ENCODE data around the gene LGR6. TPM values are rescaled to one million over a fixed set of nuclear protein-coding genes. Genes with fewer than 3 reads are reported as not detected.
A peak's percentile ranks its signal among the peaks of the same experiment; 100 is the strongest.

LGR6 gene
- total RNA-seq, 2 experiments from 2014 or later: 0.08 TPM; not detected in 1

GRCh38 chr1:202152399-202152798 is 41.2 kb upstream of the LGR6 start:
- H3K4me3 Mint-ChIP-seq: no peak overlapping the region
- no peaks in the 10 kb centered on the region for H3K27me3 Mint-ChIP-seq
- ChIA-PET CTCF (no interaction called here), POLR2A (interaction anchor here (2.2 to 2.4 kb wide), 2 partner anchors 9 to 13 kb away, joined by 7 to 18 read pairs; partner anchors contain the start of gene PTPN7)
- no peak for DNase-seq
- H3K4me1 Mint-ChIP-seq: peaks cover 48% of the 10 kb centered on the region
- H3K36me3 Mint-ChIP-seq (ENCODE audit: low read depth): peaks cover 82% of the 10 kb centered on the region
- H3K9me3 Mint-ChIP-seq: no peaks in the 10 kb centered on the region
- no peak overlapping the region for H3K27ac Mint-ChIP-seq

GRCh38 chr1:202153284-202153683 is 40.3 kb upstream of the LGR6 start:
- POLR2A ChIA-PET: interaction anchor here (2.2 to 4.0 kb wide), 3 partner anchors 8 to 12 kb away, joined by 7 to 68 read pairs (median 18); partner anchors contain the start of genes ARL8A and PTPN7
- Mint-ChIP-seq H3K27ac (peak overlapping the region; percentile 14), H3K4me3 (no peak overlapping the region), H3K36me3 (ENCODE audit: low read depth) (peaks cover 85% of the 10 kb centered on the region), H3K27me3 (no peaks in the 10 kb centered on the region), H3K4me1 (peaks cover 53% of the 10 kb centered on the region), H3K9me3 (no peaks in the 10 kb centered on the region)
- no peak for DNase-seq
- CTCF ChIA-PET: interaction anchor here (2.5 to 3.0 kb wide), 2 partner anchors 17 to 32 kb away, joined by 10 to 18 read pairs; no protein-coding TSS in a partner anchor

GRCh38 chr1:202154148-202154765 is 39.3 kb upstream of the LGR6 start:
- peaks cover 86% of the 10 kb centered on the region for H3K36me3 Mint-ChIP-seq (ENCODE audit: low read depth)
- ChIA-PET POLR2A (interaction anchor here (0.7 to 4.0 kb wide), 4 partner anchors 8 to 12 kb away, joined by 4 to 68 read pairs (median 6); partner anchors contain the start of gene ARL8A), CTCF (interaction anchor here (0.6 to 3.0 kb wide), 20 partner anchors 8 to 188 kb away, joined by 3 to 26 read pairs (median 6); partner anchors contain the start of genes ARL8A, LGR6 and UBE2T)
- DNase-seq: no peak
- no peak overlapping the region for H3K4me3 Mint-ChIP-seq
- H3K9me3 Mint-ChIP-seq: no peaks in the 10 kb centered on the region
- H3K27me3 Mint-ChIP-seq: no peaks in the 10 kb centered on the region
- peak overlapping the region; percentile 63 for H3K27ac Mint-ChIP-seq
- H3K4me1 Mint-ChIP-seq: peaks cover 59% of the 10 kb centered on the region

GRCh38 chr1:202154766-202155477 is 38.7 kb upstream of the LGR6 start:
- Mint-ChIP-seq H3K27me3 (no peaks in the 10 kb centered on the region), H3K4me3 (no peak overlapping the region), H3K27ac (peak overlapping the region; percentile 63), H3K36me3 (ENCODE audit: low read depth) (peaks cover 89% of the 10 kb centered on the region), H3K4me1 (peaks cover 61% of the 10 kb centered on the region), H3K9me3 (no peaks in the 10 kb centered on the region)
- POLR2A ChIA-PET: interaction anchor here (0.7 to 4.0 kb wide), 5 partner anchors 8 to 25 kb away, joined by 3 to 68 read pairs (median 4); partner anchors contain the start of gene ARL8A
- CTCF ChIA-PET: interaction anchor here (0.6 to 3.0 kb wide), 21 partner anchors 9 to 213 kb away, joined by 3 to 26 read pairs (median 6); partner anchors contain the start of genes ARL8A, LGR6 and UBE2T
- peak; percentile 62 for DNase-seq

- H3K4me1 Mint-ChIP-seq: peaks cover 61% of the 10 kb centered on the region
- no peak for DNase-seq
- ChIA-PET CTCF (interaction anchor here (1.1 to 3.0 kb wide), 17 partner anchors 9 to 186 kb away, joined by 3 to 26 read pairs (median 8); partner anchors contain the start of genes ARL8A, LGR6 and UBE2T), POLR2A (interaction anchor here (1.2 to 4.0 kb wide), 5 partner anchors 7 to 186 kb away, joined by 3 to 68 read pairs (median 4); partner anchors contain the start of genes ARL8A and UBE2T)
- H3K9me3 Mint-ChIP-seq: no peaks in the 10 kb centered on the region
- H3K27ac Mint-ChIP-seq: peak overlapping the region; percentile 18
- H3K36me3 Mint-ChIP-seq (ENCODE audit: low read depth): peaks cover 89% of the 10 kb centered on the region
- no peak overlapping the region for H3K4me3 Mint-ChIP-seq
- no peaks in the 10 kb centered on the region for H3K27me3 Mint-ChIP-seq
These were observed 38.0 kb upstream of the LGR6 start for GRCh38 chr1:202155478-202156021.

- Mint-ChIP-seq H3K36me3 (ENCODE audit: low read depth) (peaks cover 83% of the 10 kb centered on the region), H3K4me1 (peaks cover 63% of the 10 kb centered on the region), H3K4me3 (peak overlapping the region; percentile 41), H3K27me3 (no peaks in the 10 kb centered on the region), H3K9me3 (no peaks in the 10 kb centered on the region), H3K27ac (peak overlapping the region; percentile 10)
- ChIA-PET POLR2A (interaction anchor here (0.9 to 4.0 kb wide), 3 partner anchors 10 to 185 kb away, joined by 3 to 68 read pairs (median 4); partner anchors contain the start of genes ARL8A and UBE2T), CTCF (interaction anchor here (1.3 kb wide), 1 partner anchor 33 kb away, joined by 3 read pairs; no protein-coding TSS in a partner anchor)
- no peak for DNase-seq
These were observed 37.0 kb upstream of the LGR6 start for GRCh38 chr1:202156590-202156989.

- Mint-ChIP-seq H3K4me3 (peak overlapping the region; percentile 98), H3K27ac (peak overlapping the region; percentile 59), H3K9me3 (no peaks in the 10 kb centered on the region), H3K27me3 (no peaks in the 10 kb centered on the region), H3K4me1 (peaks cover 76% of the 10 kb centered on the region), H3K36me3 (ENCODE audit: low read depth) (peaks cover 70% of the 10 kb centered on the region)
- no peak for DNase-seq
- ChIA-PET CTCF (interaction anchor here (0.8 kb wide), 1 partner anchor 35 kb away, joined by 3 read pairs; no protein-coding TSS in a partner anchor), POLR2A (interaction anchor here (1.0 kb wide), 1 partner anchor 14 kb away, joined by 4 read pairs; the partner anchor contains the start of gene ARL8A)
These were observed 35.7 kb upstream of the LGR6 start for GRCh38 chr1:202157945-202158344.

- peak overlapping the region; percentile 98 for H3K4me3 Mint-ChIP-seq
- H3K9me3 Mint-ChIP-seq: no peaks in the 10 kb centered on the region
- peaks cover 61% of the 10 kb centered on the region for H3K36me3 Mint-ChIP-seq (ENCODE audit: low read depth)
- H3K27ac Mint-ChIP-seq: peak overlapping the region; percentile 99
- POLR2A ChIA-PET: interaction anchor here (4.3 to 8.3 kb wide), 2 partner anchors 13 to 183 kb away, joined by 31 to 174 read pairs; partner anchors contain the start of genes ARL8A and UBE2T
- H3K4me1 Mint-ChIP-seq: peaks cover 82% of the 10 kb centered on the region
- no peaks in the 10 kb centered on the region for H3K27me3 Mint-ChIP-seq
- peak; percentile 58 for DNase-seq
- CTCF ChIA-PET: interaction anchor here (0.7 to 1.7 kb wide), 5 partner anchors 11 to 1318 kb away, joined by 3 to 8 read pairs (median 4); no protein-coding TSS in a partner anchor
These were observed 34.6 kb upstream of the LGR6 start for GRCh38 chr1:202158810-202159533.

- Mint-ChIP-seq H3K4me1 (peaks cover 86% of the 10 kb centered on the region), H3K9me3 (no peaks in the 10 kb centered on the region), H3K4me3 (peak overlapping the region; percentile 98), H3K27ac (peak overlapping the region; percentile 99), H3K27me3 (no peaks in the 10 kb centered on the region), H3K36me3 (ENCODE audit: low read depth) (peaks cover 55% of the 10 kb centered on the region)
- DNase-seq: peak; percentile 76
- CTCF ChIA-PET: interaction anchor here (0.8 to 1.7 kb wide), 14 partner anchors 10 to 159 kb away, joined by 3 to 8 read pairs (median 4); no protein-coding TSS in a partner anchor
- POLR2A ChIA-PET: interaction anchor here (1.1 to 8.3 kb wide), 13 partner anchors 7 to 847 kb away, joined by 3 to 174 read pairs (median 5); partner anchors contain the start of genes ARL8A, TMEM183A and UBE2T
These were observed 33.8 kb upstream of the LGR6 start for GRCh38 chr1:202159534-202160371.

GRCh38 chr1:202160377-202160940 is 33.1 kb upstream of the LGR6 start, which contains the start of gene PTPN7:
Gene PTPN7 (minus strand): TSS chr1:202160602. CDS start chr1:202159402, 1,200 bp downstream.
- H3K4me1 Mint-ChIP-seq: peaks cover 86% of the 10 kb centered on the region

More at GRCh38 chr1:202160377-202160940, 33.1 kb upstream of the LGR6 start, which contains the start of gene PTPN7:
- POLR2A ChIA-PET: interaction anchor here (1.1 to 8.3 kb wide), 13 partner anchors 8 to 847 kb away, joined by 3 to 174 read pairs (median 5); partner anchors contain the start of genes ARL8A, TMEM183A and UBE2T
- DNase-seq: peak; percentile 84
- H3K27me3 Mint-ChIP-seq: no peaks in the 10 kb centered on the region
- no peaks in the 10 kb centered on the region for H3K9me3 Mint-ChIP-seq
- peaks cover 48% of the 10 kb centered on the region for H3K36me3 Mint-ChIP-seq (ENCODE audit: low read depth)
- peak within 1 kb of the TSS; percentile 98 for H3K4me3 Mint-ChIP-seq
- H3K27ac Mint-ChIP-seq: peak within 1 kb of the TSS; percentile 99
- CTCF ChIA-PET: interaction anchor here (0.8 to 1.7 kb wide), 12 partner anchors 10 to 160 kb away, joined by 3 to 8 read pairs (median 4); no protein-coding TSS in a partner anchor

Data from activated CD4-positive, alpha-beta memory T cell treated with anti-CD3 and anti-CD28 coated beads, Interleukin-2, amount 10 ng/mL, durations not matched to agents 7 days and 5 days (primary cell).